Motor neuron (in vitro differentiated cells): ENCODE data around the gene PCDHAC2. TPM values are rescaled to one million over a fixed set of nuclear protein-coding genes. Genes with fewer than 3 reads are reported as not detected.

Source experiments
- ATAC-seq, 8 experiments: fragments of 200-7000 bp; cut with Tn5 transposase; replicated peaks in 6 of 8; 2 replicates each; pipeline ENCODE4 v1.8.0; 2021; ENCODE audit warnings: mild to moderate bottlenecking in 8 of 8, moderate library complexity in 8 of 8
- H3K27ac ChIP-seq, 2 donors: fragments of 250-450 bp; sonication (Bioruptor Pico); 2 replicates each; pipeline ENCODE4 v1.9.0; 2021; ENCODE audit warnings: antibody characterized with exemption in 2 of 2, mild to moderate bottlenecking in 2 of 2, moderate library complexity in 1 of 2
- H3K4me1 ChIP-seq, 2 donors: fragments of 250-450 bp; sonication (Bioruptor Pico); replicated peaks in 1 of 2; 2 replicates each; pipeline ENCODE4 v1.6.1; 2021; ENCODE audit warnings: antibody characterized with exemption in 2 of 2, mild to moderate bottlenecking in 2 of 2, moderate library complexity in 1 of 2
- H3K4me3 ChIP-seq, 5 donors: fragments of 250-450 bp; sonication (Bioruptor Pico); 2 replicates each; pipeline ENCODE4 v1.9.0; 2021; ENCODE audit warnings: antibody characterized with exemption in 5 of 5, mild to moderate bottlenecking in 5 of 5, moderate library complexity in 4 of 5
- WGBS, 10 experiments: fragments of 450-650 bp; shearing (Covaris generic); methylation state at CpG; one replicate each; pipeline ENCODE4 v1.0.0; 2022; 5-methylcytosine and 5-hydroxymethylcytosine counted together
- in situ Hi-C, 9 experiments: fragments of 400-800 bp; cut with MboI; loops; one replicate each; pipeline ENCODE4 v1.15.0; 2021; ENCODE audit warnings: low sequenced_read_pairs in 9 of 9, low pct_unique_long_range_greater_than_20kb in 2 of 9; ENCODE audit not compliant: unreplicated experiment in 9 of 9
- total RNA-seq, 8 experiments: library from RNA; unstranded; fragments of 300-600 nt; gene quantifications; 2 replicates each; pipeline versions ENCODE4 v1.2.3 to v1.2.4, GENCODE V29; 2022

Gene PCDHAC2
- total RNA-seq, 8 experiments from 2014 or later: 0.10 to 24.4 (median 4.8) TPM

DNA sequence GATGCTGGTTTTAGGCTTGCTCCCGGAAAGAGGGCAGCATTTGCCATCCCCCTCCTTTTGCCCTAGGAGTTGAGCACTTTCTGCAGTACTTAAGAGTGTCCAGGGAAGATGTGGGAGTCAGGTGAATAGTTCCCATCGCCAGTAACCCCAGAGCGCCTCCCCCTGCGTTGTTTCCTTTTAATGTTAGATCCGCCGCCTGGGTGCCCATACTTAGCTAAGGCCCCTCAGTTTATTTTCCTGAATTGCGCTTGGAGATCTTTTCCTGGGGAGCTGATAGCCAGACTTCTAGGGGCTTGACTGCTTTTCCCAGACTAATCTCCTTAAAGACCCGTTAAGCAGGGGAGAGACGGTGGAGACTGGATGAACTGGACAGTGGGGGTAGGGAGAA is 377 bp upstream of the PCDHAC2 start:
- in situ Hi-C loops: no loop called here
- peak overlapping the region; percentile 49 to 57 (median 51) for H3K4me3 ChIP-seq
- peak overlapping the region; percentile 64 to 65 for H3K27ac ChIP-seq
- H3K4me1 ChIP-seq: peaks cover 0 to 29% of the 10 kb centered on the region in 2 donors
- ATAC-seq: peak in 1 of 8 experiments; percentile 5
- 0 to 9% (median 1%) methylated on average over 1 to 6 of the region's 9 CpGs; no CpG with 5 or more reads in 4 of the 10 experiments for WGBS, 10 experiments

GRCh38 chr5:140967226-140967893 is 1.1 kb downstream of the PCDHAC2 start:
- ATAC-seq: peak in 3 of 8 experiments; percentile 1 to 10 (median 10)
- 25 to 100% (median 51%) methylated on average over 2 to 13 of the region's 34 CpGs; no CpG with 5 or more reads in 6 of the 10 experiments for WGBS, 10 experiments
- Histone ChIP-seq H3K4me1 (peaks cover 0 to 33% of the 10 kb centered on the region in 2 donors), H3K4me3 (peak overlapping the region; percentile 49 to 57 (median 51)), H3K27ac (peak overlapping the region in 1 of 2 donors; percentile 64)
- in situ Hi-C loops: no loop called here

GRCh38 chr5:140969880-140970279 is 3.6 kb downstream of the PCDHAC2 start:
- Histone ChIP-seq H3K27ac (no peak overlapping the region), H3K4me1 (peaks cover 0 to 35% of the 10 kb centered on the region in 2 donors), H3K4me3 (peak overlapping the region in 3 of 5 donors; percentile 10 to 33 (median 28))
- in situ Hi-C loops: no loop called here
- no peak for ATAC-seq

GRCh38 chr5:140973550-140973949 is 7.3 kb downstream of the PCDHAC2 start:
- Histone ChIP-seq H3K4me1 (peaks cover 10 to 36% of the 10 kb centered on the region in 2 donors), H3K4me3 (no peak overlapping the region), H3K27ac (no peak overlapping the region)
- in situ Hi-C loops: no loop called here
- no peak for ATAC-seq

DNA sequence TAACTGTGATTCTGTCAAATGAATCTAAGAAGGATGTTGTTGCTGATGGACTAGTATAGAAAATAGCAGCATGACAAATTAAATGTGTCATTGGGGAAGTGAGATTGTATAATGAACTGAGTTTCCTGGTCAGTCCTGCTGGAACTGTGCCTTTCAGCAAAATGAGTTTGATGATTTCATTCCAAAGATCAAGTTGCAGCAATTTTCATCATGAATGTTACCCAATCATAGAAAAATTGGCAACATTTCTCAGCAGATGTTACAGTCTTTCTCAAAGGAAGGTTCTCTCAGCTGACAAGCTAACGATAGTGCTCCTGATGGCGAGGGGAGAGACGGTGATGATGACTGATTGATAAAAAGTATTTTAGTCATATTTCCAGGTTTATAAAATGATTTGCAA is 10.7 kb downstream of the PCDHAC2 start:
- 0 to 84% (median 43%) methylated on average over 1 to 3 of the region's 3 CpGs; no CpG with 5 or more reads in 1 of the 10 experiments for WGBS, 10 experiments
- peak overlapping the region in 1 of 2 donors; percentile 63 for H3K27ac ChIP-seq
- H3K4me1 ChIP-seq: peaks cover 10 to 20% of the 10 kb centered on the region in 2 donors
- in situ Hi-C loops: no loop called here
- peak in 6 of 8 experiments; percentile 33 to 95 (median 90) for ATAC-seq
- H3K4me3 ChIP-seq: peak overlapping the region in 1 of 5 donors; percentile 3

GRCh38 chr5:140978260-140978659 is 12.0 kb downstream of the PCDHAC2 start:
- WGBS, 10 experiments: 0 to 81% (median 57%) methylated on average over 1 to 2 of the region's 2 CpGs; no CpG with 5 or more reads in 3 of the 10 experiments
- Histone ChIP-seq H3K27ac (no peak overlapping the region), H3K4me1 (peaks cover 10 to 20% of the 10 kb centered on the region in 2 donors), H3K4me3 (no peak overlapping the region)
- in situ Hi-C loops: no loop called here
- ATAC-seq: peak in 2 of 8 experiments; percentile 8 to 34

- Histone ChIP-seq H3K4me3 (no peak overlapping the region), H3K27ac (no peak overlapping the region), H3K4me1 (peaks cover 10 to 17% of the 10 kb centered on the region in 2 donors)
- in situ Hi-C loops: no loop called here
- ATAC-seq: no peak
- 0 to 100% (median 91%) methylated on average over 1 of the region's 1 CpG; no CpG with 5 or more reads in 1 of the 10 experiments for WGBS, 10 experiments
Measured at GRCh38 chr5:140978983-140979382, 12.7 kb downstream of the PCDHAC2 start.

- in situ Hi-C loops: no loop called here
- 7 to 100% (median 87%) methylated on average over 1 to 5 of the region's 5 CpGs for WGBS, 10 experiments
- no peak overlapping the region for H3K27ac ChIP-seq
- peaks cover 9 to 15% of the 10 kb centered on the region in 2 donors for H3K4me1 ChIP-seq
- no peak overlapping the region for H3K4me3 ChIP-seq
- ATAC-seq: peak in 1 of 8 experiments; percentile 36
Measured at GRCh38 chr5:140982083-140982716, 15.9 kb downstream of the PCDHAC2 start.

DNA sequence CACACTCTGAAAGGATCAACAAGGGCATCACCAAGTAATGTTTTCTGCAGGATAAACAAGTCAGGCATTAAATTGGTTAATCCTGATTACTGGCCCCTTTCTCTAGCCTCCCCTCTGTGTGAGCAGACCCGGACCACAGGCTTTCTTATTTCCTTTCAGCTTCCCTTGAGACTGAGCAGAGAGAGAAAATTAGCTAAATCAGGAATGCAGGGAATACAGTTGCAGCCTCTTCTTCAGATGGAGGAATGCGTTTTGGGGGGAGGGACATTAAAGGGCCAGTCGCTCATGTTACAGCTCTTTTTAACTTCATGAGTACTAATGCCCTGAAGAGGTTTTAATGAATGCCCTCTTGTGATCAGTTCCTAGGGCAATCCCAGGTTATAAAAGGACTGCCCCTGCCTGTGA is 19.8 kb downstream of the PCDHAC2 start:
- Histone ChIP-seq H3K4me3 (no peak overlapping the region), H3K4me1 (peaks cover 0 to 19% of the 10 kb centered on the region in 2 donors), H3K27ac (no peak overlapping the region)
- WGBS, 10 experiments: 0 to 9% (median 6%) methylated on average over 2 to 3 of the region's 3 CpGs; no CpG with 5 or more reads in 2 of the 10 experiments
- peak in 3 of 8 experiments; percentile 21 to 61 (median 52) for ATAC-seq
- in situ Hi-C loops: no loop called here

DNA sequence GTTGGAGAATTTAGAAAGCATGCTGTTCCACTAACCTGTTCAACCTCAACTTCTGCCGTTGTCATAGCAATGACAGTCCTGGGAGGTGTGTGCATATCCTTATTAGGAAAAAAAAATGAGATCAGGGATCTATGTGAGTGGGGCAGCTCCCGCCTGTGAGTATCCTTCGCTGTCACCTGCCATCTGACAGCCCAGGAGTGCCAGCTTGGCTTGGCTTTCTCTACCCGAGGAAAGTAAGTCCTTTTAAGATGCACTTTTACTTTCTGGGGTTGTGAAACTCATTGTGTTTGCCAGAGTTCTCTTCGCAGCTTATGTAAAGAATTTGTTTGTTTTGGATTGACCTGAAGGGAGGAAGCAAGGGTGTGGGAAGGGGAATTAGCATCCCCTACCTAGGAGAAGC is 21.8 kb downstream of the PCDHAC2 start:
- Histone ChIP-seq H3K27ac (no peak overlapping the region), H3K4me3 (no peak overlapping the region), H3K4me1 (peaks cover 0 to 21% of the 10 kb centered on the region in 2 donors)
- in situ Hi-C loops: no loop called here
- ATAC-seq: peak in 1 of 8 experiments; percentile 34
- WGBS, 10 experiments: 0 to 78% (median 36%) methylated on average over 1 to 5 of the region's 5 CpGs; no CpG with 5 or more reads in 3 of the 10 experiments

DNA sequence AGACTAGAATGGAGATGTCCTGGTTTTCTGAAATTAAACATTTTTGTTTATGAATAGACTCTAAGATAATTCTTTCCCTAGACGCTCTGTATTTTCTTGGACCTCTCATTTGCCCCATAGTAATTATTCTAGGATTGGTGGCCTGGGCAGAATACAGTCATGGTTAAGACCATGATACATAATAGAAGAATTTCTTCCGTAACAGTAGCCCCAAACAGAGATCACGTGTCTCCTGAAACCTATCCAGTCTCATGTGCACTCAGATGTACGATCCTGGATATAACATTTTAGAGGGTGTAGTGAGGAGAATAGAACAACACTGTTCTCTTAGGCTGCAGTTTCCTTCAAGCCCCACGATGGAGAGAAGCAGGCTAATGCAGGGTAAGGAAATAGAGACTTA is 22.3 kb downstream of the PCDHAC2 start:
- 4 to 100% (median 88%) methylated on average over 1 to 5 of the region's 5 CpGs; no CpG with 5 or more reads in 1 of the 10 experiments for WGBS, 10 experiments

DNA sequence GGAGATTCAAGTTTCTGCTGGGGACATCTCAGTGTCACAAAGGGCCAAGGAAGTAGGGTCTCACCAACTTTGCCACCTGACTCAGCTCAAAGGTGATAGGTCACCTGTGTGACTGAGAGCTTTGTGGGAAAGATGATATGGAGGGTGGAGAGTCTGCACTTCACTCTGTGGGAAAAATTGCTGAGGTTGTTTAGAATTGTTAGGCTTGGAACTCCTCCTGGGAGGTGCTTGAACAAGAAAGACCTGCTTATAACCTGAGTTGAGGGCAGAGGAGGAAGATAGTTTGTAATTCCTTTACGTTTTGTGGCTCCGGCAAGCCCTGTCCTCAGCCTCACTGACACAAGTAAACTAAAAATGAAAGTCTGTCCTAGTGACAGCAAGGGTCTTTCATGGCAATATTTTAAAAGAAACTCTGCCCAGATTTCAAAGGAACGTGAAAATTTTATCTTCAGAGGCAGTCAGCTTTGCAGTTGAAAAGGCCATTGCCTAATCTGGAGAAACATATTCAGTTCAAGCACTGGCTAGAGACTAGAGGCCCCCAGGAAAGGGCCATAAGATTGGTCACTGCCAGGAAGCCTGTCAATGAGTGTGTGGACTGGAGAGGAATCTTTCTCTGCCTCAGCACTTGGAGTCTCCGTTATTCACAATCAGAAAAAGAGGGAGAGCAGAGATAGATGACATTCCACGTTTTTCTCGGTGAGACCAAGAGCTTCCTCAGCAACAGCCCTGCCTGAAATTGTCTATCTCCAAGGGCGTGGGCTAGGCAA is 23.2 kb downstream of the PCDHAC2 start:
- peak in 1 of 8 experiments; percentile 53 for ATAC-seq
- Histone ChIP-seq H3K4me3 (no peak overlapping the region), H3K27ac (no peak overlapping the region), H3K4me1 (peaks cover 0 to 21% of the 10 kb centered on the region in 2 donors)
- in situ Hi-C loops: no loop called here
- 5 to 100% (median 72%) methylated on average over 2 to 7 of the region's 7 CpGs; no CpG with 5 or more reads in 1 of the 10 experiments for WGBS, 10 experiments

More for the DNA sequence above, 22.3 kb downstream of the PCDHAC2 start:
- no peak overlapping the region for H3K27ac ChIP-seq
- peaks cover 0 to 21% of the 10 kb centered on the region in 2 donors for H3K4me1 ChIP-seq
- ATAC-seq: no peak
- no peak overlapping the region for H3K4me3 ChIP-seq
- in situ Hi-C loops: no loop called here

GRCh38 chr5:140992828-140993227 is 26.6 kb downstream of the PCDHAC2 start:
- 0 to 100% (median 50%) methylated on average over 1 to 2 of the region's 2 CpGs; no CpG with 5 or more reads in 4 of the 10 experiments for WGBS, 10 experiments

More at GRCh38 chr5:140992828-140993227, 26.6 kb downstream of the PCDHAC2 start:
- peaks cover 0 to 13% of the 10 kb centered on the region in 2 donors for H3K4me1 ChIP-seq
- peak in 2 of 8 experiments; percentile 19 to 66 for ATAC-seq
- in situ Hi-C loops: no loop called here
- no peak overlapping the region for H3K4me3 ChIP-seq
- H3K27ac ChIP-seq: no peak overlapping the region
